ENCODE measurements around the gene GABARAP. TPM values are rescaled to one million over a fixed set of nuclear protein-coding genes. Genes with fewer than 3 reads are reported as not detected.
"Not testable (repeated sequence)": the region's sequence is repeated elsewhere in the genome, so short reads cannot be mapped to it uniquely, and the experiment has no call there.

Gene GABARAP
- total and polyA plus RNA-seq, 2 of the 13 experiments (the other 11 are each of a cell fraction or from before 2014, with no cell fraction given) = 161 to 310 TPM

DNA sequence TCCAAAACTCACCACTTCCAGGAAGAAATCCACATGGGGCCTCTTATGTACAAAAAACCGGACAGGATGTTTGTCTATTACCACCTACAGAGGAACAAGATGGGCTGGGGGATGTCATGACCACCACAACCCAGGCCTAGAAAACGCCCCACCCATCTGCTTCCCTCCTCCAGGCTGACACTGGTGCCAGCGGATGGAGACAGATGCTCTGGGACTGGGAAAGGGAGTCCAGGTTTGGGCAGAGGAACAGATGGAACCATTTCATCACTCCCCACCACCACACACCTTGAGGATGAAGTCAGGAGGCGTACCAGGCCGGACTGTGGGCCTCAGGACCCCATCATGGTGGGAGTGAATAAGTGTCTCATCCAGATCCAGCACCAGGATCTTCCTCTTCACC, 4.5 kb upstream of the GABARAP start (continued):
- TF ChIP-seq, protein P1, sequence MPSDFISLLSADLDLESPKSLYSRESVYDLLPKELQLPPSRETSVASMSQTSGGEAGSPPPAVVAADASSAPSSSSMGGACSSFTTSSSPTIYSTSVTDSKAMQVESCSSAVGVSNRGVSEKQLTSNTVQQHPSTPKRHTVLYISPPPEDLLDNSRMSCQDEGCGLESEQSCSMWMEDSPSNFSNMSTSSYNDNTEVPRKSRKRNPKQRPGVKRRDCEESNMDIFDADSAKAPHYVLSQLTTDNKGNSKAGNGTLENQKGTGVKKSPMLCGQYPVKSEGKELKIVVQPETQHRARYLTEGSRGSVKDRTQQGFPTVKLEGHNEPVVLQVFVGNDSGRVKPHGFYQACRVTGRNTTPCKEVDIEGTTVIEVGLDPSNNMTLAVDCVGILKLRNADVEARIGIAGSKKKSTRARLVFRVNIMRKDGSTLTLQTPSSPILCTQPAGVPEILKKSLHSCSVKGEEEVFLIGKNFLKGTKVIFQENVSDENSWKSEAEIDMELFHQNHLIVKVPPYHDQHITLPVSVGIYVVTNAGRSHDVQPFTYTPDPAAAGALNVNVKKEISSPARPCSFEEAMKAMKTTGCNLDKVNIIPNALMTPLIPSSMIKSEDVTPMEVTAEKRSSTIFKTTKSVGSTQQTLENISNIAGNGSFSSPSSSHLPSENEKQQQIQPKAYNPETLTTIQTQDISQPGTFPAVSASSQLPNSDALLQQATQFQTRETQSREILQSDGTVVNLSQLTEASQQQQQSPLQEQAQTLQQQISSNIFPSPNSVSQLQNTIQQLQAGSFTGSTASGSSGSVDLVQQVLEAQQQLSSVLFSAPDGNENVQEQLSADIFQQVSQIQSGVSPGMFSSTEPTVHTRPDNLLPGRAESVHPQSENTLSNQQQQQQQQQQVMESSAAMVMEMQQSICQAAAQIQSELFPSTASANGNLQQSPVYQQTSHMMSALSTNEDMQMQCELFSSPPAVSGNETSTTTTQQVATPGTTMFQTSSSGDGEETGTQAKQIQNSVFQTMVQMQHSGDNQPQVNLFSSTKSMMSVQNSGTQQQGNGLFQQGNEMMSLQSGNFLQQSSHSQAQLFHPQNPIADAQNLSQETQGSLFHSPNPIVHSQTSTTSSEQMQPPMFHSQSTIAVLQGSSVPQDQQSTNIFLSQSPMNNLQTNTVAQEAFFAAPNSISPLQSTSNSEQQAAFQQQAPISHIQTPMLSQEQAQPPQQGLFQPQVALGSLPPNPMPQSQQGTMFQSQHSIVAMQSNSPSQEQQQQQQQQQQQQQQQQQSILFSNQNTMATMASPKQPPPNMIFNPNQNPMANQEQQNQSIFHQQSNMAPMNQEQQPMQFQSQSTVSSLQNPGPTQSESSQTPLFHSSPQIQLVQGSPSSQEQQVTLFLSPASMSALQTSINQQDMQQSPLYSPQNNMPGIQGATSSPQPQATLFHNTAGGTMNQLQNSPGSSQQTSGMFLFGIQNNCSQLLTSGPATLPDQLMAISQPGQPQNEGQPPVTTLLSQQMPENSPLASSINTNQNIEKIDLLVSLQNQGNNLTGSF (CRISPR knock-in tag; IDR thresholded peaks at IDR 0.05) = no peak
- no peak for TF ChIP-seq SAP130 (CRISPR knock-in tag; IDR thresholded peaks at IDR 0.05; ENCODE audit: low read depth)
- no peak for TF ChIP-seq MEIS1 (CRISPR knock-in tag; IDR thresholded peaks at IDR 0.05; ENCODE audit: borderline replicate concordance)
- TF ChIP-seq ZNF225 (CRISPR knock-in tag; IDR thresholded peaks at IDR 0.05) = no peak
- TF ChIP-seq, protein P2, sequence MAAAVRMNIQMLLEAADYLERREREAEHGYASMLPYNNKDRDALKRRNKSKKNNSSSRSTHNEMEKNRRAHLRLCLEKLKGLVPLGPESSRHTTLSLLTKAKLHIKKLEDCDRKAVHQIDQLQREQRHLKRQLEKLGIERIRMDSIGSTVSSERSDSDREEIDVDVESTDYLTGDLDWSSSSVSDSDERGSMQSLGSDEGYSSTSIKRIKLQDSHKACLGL (CRISPR knock-in tag; IDR thresholded peaks at IDR 0.05) = no peak

DNA sequence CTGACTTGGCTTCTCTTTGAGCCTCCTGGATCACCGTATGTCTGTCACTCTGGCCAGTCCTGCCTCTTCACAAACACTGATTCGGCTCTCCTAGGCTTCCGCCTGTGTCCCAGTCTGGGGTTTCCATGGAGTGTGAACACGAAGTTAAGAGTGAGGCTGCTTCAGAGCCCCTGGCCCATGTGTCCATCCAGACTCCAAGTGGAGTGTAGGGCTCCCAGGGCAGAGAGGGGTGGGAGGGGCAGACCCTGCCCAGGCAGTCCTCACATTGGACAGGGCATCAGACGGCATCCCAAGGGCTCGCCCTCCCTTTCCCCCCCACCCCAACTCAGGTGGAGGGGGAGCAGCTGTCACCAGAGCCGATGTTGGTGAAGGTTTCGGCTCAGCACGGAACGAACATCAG, 1.6 kb upstream of the GABARAP start:
- Histone ChIP-seq H3K36me3 (replicated peaks in 1 of 2; ENCODE audit: control insufficient read depth in 1 of 2, insufficient read depth in 2 of 2, low read length in 2 of 2) (peaks cover 5 to 27% of the 10 kb centered on the region in 2 experiments; a peak in 4 of 5 replicates), H3K4me1 (ENCODE audit: insufficient read depth, low read length) (peaks cover 28% of the 10 kb centered on the region), H3K79me2 (ENCODE audit: insufficient read depth, low read length) (peaks cover 42% of the 10 kb centered on the region)
- FAIRE-seq; DNase-seq (ENCODE audit: low spot score); H3K4me2 ChIP-seq (ENCODE audit: low read depth, low read length); H2AFZ ChIP-seq (ENCODE audit: low read length); ATAC-seq; H3K27me3 ChIP-seq (ENCODE audit: control insufficient read depth in 1 of 2, insufficient read depth in 2 of 2, low read length in 2 of 2); H3K9me3 ChIP-seq (ENCODE audit: low read length); H3K27ac ChIP-seq (ENCODE audit: extremely low read length, insufficient read depth, low read length); H4K20me1 ChIP-seq (ENCODE audit: insufficient read depth, low read length); H3K4me3 ChIP-seq (replicated peaks in 1 of 3; ENCODE audit: insufficient read depth in 1 of 3, low read depth in 2 of 3, low read length in 3 of 3); in situ Hi-C loops (cut with HindIII; ENCODE audit: extremely low pct_ligation_motif_present, low pct_unique_long_range_greater_than_20kb); BruUV-seq (replicated peaks); H3K9ac ChIP-seq (ENCODE audit: insufficient read depth, low read depth, low read length): not testable (repeated sequence)
- ChIA-PET POLR2A (interaction anchor here (1.1 to 1.5 kb wide), 2 partner anchors 69 to 129 kb away, joined by 4 read pairs; partner anchors contain the start of gene ASGR2), CTCF (ENCODE audit: low intra/inter-chr PET ratio, low total read pairs) (interaction anchor here (1.6 kb wide), 1 partner anchor 52 kb away, joined by 11 read pairs; no protein-coding TSS in a partner anchor)
- intact Hi-C loops (cut with micrococcal nuclease; ENCODE audit: unreplicated experiment) = loop anchor here (5.0 kb wide), 1 partner anchor 38 kb away; the partner anchor contains the start of gene SLC2A4
- 96% methylated on average over 10 of the region's 10 CpGs for WGBS (ENCODE audit: low lambda C conversion rate)
